ENCODE results near the gene CLEC4M. TPM values are rescaled to one million over a fixed set of nuclear protein-coding genes. Genes with fewer than 3 reads are reported as not detected.

The CLEC4M gene
- total RNA-seq, 1 donor from 2014 or later: 5.8 TPM

GRCh38 chr19:7736148-7736547 is 26.9 kb upstream of the CLEC4M start:
- Histone ChIP-seq H3K27ac (no peak overlapping the region), H3K36me3 (no peaks in the 10 kb centered on the region), H3K27me3 (ENCODE audit: low read depth) (peaks cover 11% of the 10 kb centered on the region), H3K4me3 (no peak overlapping the region), H3K9me3 (no peaks in the 10 kb centered on the region), H3K4me1 (no peaks in the 10 kb centered on the region)
- ATAC-seq (no peak), DNase-seq (no peak)
- intact Hi-C loops (cut with DNase I): no loop called here
- TF ChIP-seq CTCF (IDR thresholded peaks at IDR 0.05): no peak

GRCh38 chr19:7737215-7737614 is 25.8 kb upstream of the CLEC4M start:
- TF ChIP-seq CTCF (IDR thresholded peaks at IDR 0.05): no peak
- no peak for DNase-seq
- intact Hi-C loops (cut with DNase I): no loop called here

GRCh38 chr19:7738023-7738422 is 25.0 kb upstream of the CLEC4M start:
- Histone ChIP-seq H3K27me3 (ENCODE audit: low read depth) (no peaks in the 10 kb centered on the region), H3K36me3 (no peaks in the 10 kb centered on the region), H3K4me1 (no peaks in the 10 kb centered on the region), H3K27ac (no peak overlapping the region), H3K9me3 (no peaks in the 10 kb centered on the region), H3K4me3 (no peak overlapping the region)
- DNase-seq: no peak
- no peak for ATAC-seq
- no peak for TF ChIP-seq CTCF (IDR thresholded peaks at IDR 0.05)
- intact Hi-C loops (cut with DNase I): no loop called here

More at GRCh38 chr19:7737215-7737614, 25.8 kb upstream of the CLEC4M start:
- Histone ChIP-seq H3K27ac (no peak overlapping the region), H3K9me3 (no peaks in the 10 kb centered on the region), H3K36me3 (no peaks in the 10 kb centered on the region), H3K27me3 (ENCODE audit: low read depth) (no peaks in the 10 kb centered on the region), H3K4me3 (no peak overlapping the region), H3K4me1 (no peaks in the 10 kb centered on the region)
- no peak for ATAC-seq

GRCh38 chr19:7739211-7739755 is 23.8 kb upstream of the CLEC4M start:
- no peaks in the 10 kb centered on the region for H3K4me1 ChIP-seq
- TF ChIP-seq CTCF (IDR thresholded peaks at IDR 0.05): no peak
- ATAC-seq (no peak), DNase-seq (no peak)
- H3K36me3 ChIP-seq: no peaks in the 10 kb centered on the region
- no peak overlapping the region for H3K27ac ChIP-seq
- H3K27me3 ChIP-seq (ENCODE audit: low read depth): no peaks in the 10 kb centered on the region
- no peaks in the 10 kb centered on the region for H3K9me3 ChIP-seq
- intact Hi-C loops (cut with DNase I): no loop called here
- H3K4me3 ChIP-seq: no peak overlapping the region

GRCh38 chr19:7739801-7740681 is 23.0 kb upstream of the CLEC4M start:
- ATAC-seq: no peak
- intact Hi-C loops (cut with DNase I): no loop called here
- no peak for TF ChIP-seq CTCF (IDR thresholded peaks at IDR 0.05)
- no peaks in the 10 kb centered on the region for H3K27me3 ChIP-seq (ENCODE audit: low read depth)
- H3K27ac ChIP-seq: no peak overlapping the region
- no peaks in the 10 kb centered on the region for H3K9me3 ChIP-seq
- DNase-seq: no peak
- H3K36me3 ChIP-seq: no peaks in the 10 kb centered on the region
- H3K4me1 ChIP-seq: no peaks in the 10 kb centered on the region
- peak overlapping the region; percentile 3 for H3K4me3 ChIP-seq

Measured in lower lobe of right lung (tissue), 2 donors.